Prostate gland (tissue), 2 donors: Measurements from ENCODE around the gene BCL2L11. TPM values are rescaled to one million over a fixed set of nuclear protein-coding genes. Genes with fewer than 3 reads are reported as not detected.

ENCODE experiments used
- DNase-seq: peaks from one replicate; pipeline ENCODE4 v3.0.0-alpha.2; 2019; ENCODE audit warnings: low spot score
- H3K27ac ChIP-seq, 2 donors: fragments of 200-600 bp; sonication (generic); 2 replicates each; pipeline ENCODE4 v1.5.1; 2017 to 2019
- H3K27me3 ChIP-seq: fragments of 200-600 bp; sonication (generic); replicated peaks from 2 replicates; pipeline ENCODE4 v1.5.1; 2019; ENCODE audit not compliant: insufficient read depth
- H3K36me3 ChIP-seq, 2 donors: fragments of 200-600 bp; sonication (generic); 1 replicate in 1 of 2; 2 replicates in 1 of 2; pipeline versions ENCODE4 v1.5.1 to v1.8.1; 2017 to 2019
- H3K4me1 ChIP-seq: fragments of 200-600 bp; sonication (generic); replicated peaks from 2 replicates; pipeline ENCODE4 v1.5.1; 2019
- H3K4me3 ChIP-seq, 2 donors: fragments of 200-600 bp; sonication (generic); 2 replicates each; pipeline ENCODE4 v1.5.1; 2017 to 2019
- H3K9me3 ChIP-seq: fragments of 200-600 bp; sonication (generic); 2 replicates; pipeline ENCODE4 v1.5.1; 2017
- POLR2A ChIP-seq: fragments of 450-650 bp; IDR thresholded peaks from one replicate; pipeline ENCODE4 v1.6.1; 2016; ENCODE audit warnings: antibody characterized with exemption, mild to moderate bottlenecking
- POLR2AphosphoS5 ChIP-seq: sonication (generic); formaldehyde crosslinking; IDR thresholded peaks from one replicate; pipeline ENCODE4 v1.6.1; 2017; ENCODE audit warnings: antibody characterized with exemption
- WGBS: methylation state at CpG from one replicate; pipeline ENCODE4 v1.1.5; 2018; 5-methylcytosine and 5-hydroxymethylcytosine counted together
- intact Hi-C: fragments of 100-400 bp; cut with DNase I; formaldehyde crosslinking; loops from one replicate; pipeline ENCODE4 v1.14.2; 2022
- total RNA-seq, 2 donors: library from RNA; depleted of rRNA; stranded (reverse); fragments of >200 nt; gene quantifications; one replicate each; pipeline ENCODE4 v1.1.0, GENCODE V29; 2016
- TF ChIP-seq, protein P1 (sequence below), 4 experiments: fragments of 200-600 bp in 2 of 4; fragments of 450-650 bp in 2 of 4; sonication (generic) in 2 of 4; IDR thresholded peaks; 1 replicate in 3 of 4; 2 replicates in 1 of 4; pipeline ENCODE4 v1.5.1; 2016 to 2019; ENCODE audit warnings: antibody characterized with exemption in 4 of 4, mild to moderate bottlenecking in 2 of 4, moderate library complexity in 2 of 4

The BCL2L11 gene
- total RNA-seq, 2 donors from 2014 or later: 28.3 to 55.3 TPM

DNA sequence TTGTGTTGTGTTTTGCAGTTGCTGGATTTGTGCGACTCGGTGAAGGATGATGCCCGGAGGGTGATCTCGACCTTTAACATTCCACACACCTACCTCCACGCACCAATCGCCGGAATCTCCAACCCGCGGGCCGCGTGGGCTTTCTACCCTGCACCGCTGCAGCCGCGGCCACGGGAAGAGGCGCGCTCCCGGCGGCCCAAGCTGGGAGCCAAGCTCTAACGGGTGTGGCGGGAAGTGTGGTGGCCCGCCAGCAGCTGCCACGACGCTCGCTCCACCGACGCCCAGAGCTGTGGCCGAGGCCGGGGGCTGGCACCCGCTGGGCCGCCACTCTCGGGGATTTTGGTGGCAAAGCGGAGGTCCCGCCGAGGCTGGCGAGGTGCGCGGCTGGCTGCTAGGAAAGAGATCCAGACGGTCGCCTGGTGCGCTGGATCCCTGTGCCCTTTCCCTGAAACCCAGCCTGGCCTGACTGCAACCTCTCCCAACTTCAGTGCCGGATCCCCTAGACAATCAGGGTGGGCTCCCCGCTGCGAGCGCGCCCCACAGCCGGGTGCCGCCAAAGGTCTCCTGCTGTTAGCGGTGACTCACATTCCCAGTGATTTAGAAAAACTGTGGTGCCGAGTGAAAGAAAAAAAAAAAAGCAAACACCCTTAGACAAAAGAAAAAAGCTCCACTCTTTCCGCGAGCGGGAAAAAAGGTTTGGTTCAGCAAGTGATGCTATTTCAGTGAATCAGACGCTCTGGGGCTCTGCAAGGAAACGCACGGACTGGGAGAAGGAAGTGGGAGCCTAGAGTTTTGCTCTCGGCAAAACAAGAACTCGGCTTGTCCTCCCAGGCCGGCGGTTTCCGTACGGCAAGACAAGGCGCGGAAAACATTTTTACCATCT lies 2.9 kb upstream of the BCL2L11 start:
- 18% methylated on average over 64 of the region's 64 CpGs for WGBS
- no peak for DNase-seq
- Histone ChIP-seq H3K27ac (peak overlapping the region in 1 of 2 donors; percentile 34), H3K27me3 (no peaks in the 10 kb centered on the region), H3K36me3 (no peaks in the 10 kb centered on the region), H3K4me3 (peak overlapping the region; percentile 13 to 23), H3K4me1 (peaks cover 3% of the 10 kb centered on the region), H3K9me3 (no peaks in the 10 kb centered on the region)
- TF ChIP-seq POLR2A: no peak
- TF ChIP-seq, protein P1, sequence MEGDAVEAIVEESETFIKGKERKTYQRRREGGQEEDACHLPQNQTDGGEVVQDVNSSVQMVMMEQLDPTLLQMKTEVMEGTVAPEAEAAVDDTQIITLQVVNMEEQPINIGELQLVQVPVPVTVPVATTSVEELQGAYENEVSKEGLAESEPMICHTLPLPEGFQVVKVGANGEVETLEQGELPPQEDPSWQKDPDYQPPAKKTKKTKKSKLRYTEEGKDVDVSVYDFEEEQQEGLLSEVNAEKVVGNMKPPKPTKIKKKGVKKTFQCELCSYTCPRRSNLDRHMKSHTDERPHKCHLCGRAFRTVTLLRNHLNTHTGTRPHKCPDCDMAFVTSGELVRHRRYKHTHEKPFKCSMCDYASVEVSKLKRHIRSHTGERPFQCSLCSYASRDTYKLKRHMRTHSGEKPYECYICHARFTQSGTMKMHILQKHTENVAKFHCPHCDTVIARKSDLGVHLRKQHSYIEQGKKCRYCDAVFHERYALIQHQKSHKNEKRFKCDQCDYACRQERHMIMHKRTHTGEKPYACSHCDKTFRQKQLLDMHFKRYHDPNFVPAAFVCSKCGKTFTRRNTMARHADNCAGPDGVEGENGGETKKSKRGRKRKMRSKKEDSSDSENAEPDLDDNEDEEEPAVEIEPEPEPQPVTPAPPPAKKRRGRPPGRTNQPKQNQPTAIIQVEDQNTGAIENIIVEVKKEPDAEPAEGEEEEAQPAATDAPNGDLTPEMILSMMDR (IDR thresholded peaks at IDR 0.05): no peak
- no peak for TF ChIP-seq POLR2AphosphoS5
- intact Hi-C loops: loop anchor here (5.0 to 10.0 kb wide), 2 partner anchors 337 to 579 kb away; no protein-coding TSS in a partner anchor

DNA sequence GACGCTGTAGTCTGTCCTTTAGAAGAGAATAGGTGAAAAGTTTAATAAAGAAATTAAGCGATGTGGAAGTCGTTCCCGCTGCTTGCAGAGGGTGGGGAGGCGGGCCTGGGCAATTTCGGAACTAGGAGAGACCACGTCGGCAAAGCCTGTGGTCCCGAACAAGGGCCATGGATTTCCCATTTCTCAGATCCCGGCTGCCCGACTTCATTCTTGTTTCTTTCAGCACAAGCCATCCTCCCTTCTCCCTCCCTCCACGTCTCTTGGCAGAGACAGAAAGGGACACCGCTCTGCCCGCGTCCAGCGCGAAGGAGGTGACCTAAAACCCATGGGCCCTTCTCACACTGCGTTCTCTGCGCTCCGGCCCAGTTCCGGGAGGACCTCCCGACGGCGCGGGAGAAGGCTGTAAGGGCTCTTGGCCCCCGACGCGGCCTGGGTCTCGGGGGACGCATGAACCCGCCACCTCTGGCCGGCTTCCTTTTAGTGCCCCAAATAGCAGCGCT lies 2.2 kb upstream of the BCL2L11 start:
- Histone ChIP-seq H3K4me1 (peaks cover 3% of the 10 kb centered on the region), H3K4me3 (peak overlapping the region in 1 of 2 donors; percentile 6), H3K27ac (no peak overlapping the region), H3K27me3 (no peaks in the 10 kb centered on the region), H3K9me3 (no peaks in the 10 kb centered on the region), H3K36me3 (no peaks in the 10 kb centered on the region)
- TF ChIP-seq, protein P1 (IDR thresholded peaks at IDR 0.05): no peak
- TF ChIP-seq POLR2A: no peak
- no peak for TF ChIP-seq POLR2AphosphoS5
- WGBS: 44% methylated on average over 33 of the region's 33 CpGs
- intact Hi-C loops: loop anchor here (5.0 to 10.0 kb wide), 2 partner anchors 336 to 579 kb away; no protein-coding TSS in a partner anchor
- DNase-seq: no peak

DNA sequence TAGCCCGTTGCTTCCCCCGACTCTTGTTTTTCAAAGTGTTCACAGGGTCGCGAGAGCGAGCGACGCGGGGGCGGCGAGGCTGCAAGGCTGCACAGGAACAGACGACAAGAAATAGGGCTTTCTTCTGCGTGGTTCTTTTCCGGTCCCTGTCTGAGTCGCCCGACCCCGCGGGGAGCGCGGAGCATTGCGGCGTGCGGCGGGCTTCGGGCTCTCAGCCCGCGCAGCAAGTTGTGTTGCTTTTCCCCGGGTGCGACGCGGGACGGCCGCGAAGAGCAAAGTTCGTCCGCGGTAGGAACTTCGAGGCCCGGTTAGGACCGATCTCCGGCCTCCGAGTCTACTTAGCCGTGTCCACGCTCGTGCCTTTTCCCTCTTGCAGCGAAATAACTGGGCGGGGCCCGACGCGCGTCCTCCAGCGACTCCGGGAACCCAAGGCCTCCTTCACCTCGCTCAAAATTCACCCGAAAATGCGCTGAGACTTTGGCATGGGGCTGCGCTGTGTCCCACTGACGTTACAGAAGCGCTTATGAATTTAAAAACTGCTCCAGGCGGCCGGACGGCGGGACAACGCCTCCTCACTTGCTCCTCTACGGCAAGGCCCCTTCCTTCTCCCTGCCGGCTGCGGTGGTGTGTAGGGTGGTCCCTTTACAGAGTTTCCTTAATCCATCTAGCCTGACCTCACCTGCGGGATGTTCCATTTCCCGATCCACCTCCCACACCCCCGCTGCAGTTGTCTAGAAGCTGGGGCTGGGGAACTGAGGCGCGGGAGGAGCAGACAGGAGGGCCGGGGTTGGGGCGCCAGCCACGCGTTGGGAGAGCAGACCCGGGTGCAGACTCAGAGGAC lies 1.5 kb upstream of the BCL2L11 start:
- Histone ChIP-seq H3K27me3 (no peaks in the 10 kb centered on the region), H3K4me1 (peaks cover 3% of the 10 kb centered on the region), H3K36me3 (no peaks in the 10 kb centered on the region), H3K4me3 (peak overlapping the region; percentile 6 to 93), H3K9me3 (no peaks in the 10 kb centered on the region), H3K27ac (no peak overlapping the region)
- no peak for DNase-seq
- WGBS: 21% methylated on average over 76 of the region's 76 CpGs
- intact Hi-C loops: loop anchor here (5.0 to 10.0 kb wide), 2 partner anchors 336 to 578 kb away; no protein-coding TSS in a partner anchor
- TF ChIP-seq POLR2AphosphoS5 (no peak), POLR2A (no peak)
- TF ChIP-seq, protein P1 (IDR thresholded peaks at IDR 0.05): no peak

DNA sequence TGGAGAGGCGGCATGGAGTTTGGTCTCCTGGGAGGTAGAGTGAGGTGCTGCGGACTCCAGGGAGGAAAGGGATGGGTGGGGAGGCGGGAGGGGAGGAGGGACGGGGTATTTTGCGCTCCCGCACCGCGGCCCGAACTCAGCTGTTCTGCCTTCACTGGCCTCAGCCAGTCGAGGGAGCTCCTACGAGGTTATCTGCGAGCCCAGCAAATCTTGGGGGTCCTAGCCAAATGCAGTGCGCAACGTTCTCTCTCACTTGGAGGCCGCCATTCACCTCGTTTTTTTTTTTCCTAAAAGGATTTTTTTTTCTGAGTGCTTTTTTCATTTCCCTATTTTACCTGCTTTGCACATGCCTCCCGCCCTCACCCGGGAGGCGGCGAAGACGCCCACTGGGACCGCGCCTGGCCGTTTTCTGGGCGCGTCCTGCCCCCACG lies 877 bp upstream of the BCL2L11 start:
- H3K27me3 ChIP-seq: no peaks in the 10 kb centered on the region
- 12% methylated on average over 27 of the region's 27 CpGs for WGBS
- intact Hi-C loops: loop anchor here (5.0 to 10.0 kb wide), 2 partner anchors 335 to 577 kb away; no protein-coding TSS in a partner anchor
- peak overlapping the region; percentile 77 to 86 for H3K27ac ChIP-seq
- no peaks in the 10 kb centered on the region for H3K36me3 ChIP-seq
- DNase-seq: no peak
- peak overlapping the region; percentile 74 to 93 for H3K4me3 ChIP-seq
- TF ChIP-seq POLR2AphosphoS5 (no peak), POLR2A (no peak)
- TF ChIP-seq, protein P1 (IDR thresholded peaks at IDR 0.05): no peak
- peaks cover 3% of the 10 kb centered on the region for H3K4me1 ChIP-seq
- no peaks in the 10 kb centered on the region for H3K9me3 ChIP-seq
